ENCODE results near the gene UST.

- TF ChIP-seq, protein P1, sequence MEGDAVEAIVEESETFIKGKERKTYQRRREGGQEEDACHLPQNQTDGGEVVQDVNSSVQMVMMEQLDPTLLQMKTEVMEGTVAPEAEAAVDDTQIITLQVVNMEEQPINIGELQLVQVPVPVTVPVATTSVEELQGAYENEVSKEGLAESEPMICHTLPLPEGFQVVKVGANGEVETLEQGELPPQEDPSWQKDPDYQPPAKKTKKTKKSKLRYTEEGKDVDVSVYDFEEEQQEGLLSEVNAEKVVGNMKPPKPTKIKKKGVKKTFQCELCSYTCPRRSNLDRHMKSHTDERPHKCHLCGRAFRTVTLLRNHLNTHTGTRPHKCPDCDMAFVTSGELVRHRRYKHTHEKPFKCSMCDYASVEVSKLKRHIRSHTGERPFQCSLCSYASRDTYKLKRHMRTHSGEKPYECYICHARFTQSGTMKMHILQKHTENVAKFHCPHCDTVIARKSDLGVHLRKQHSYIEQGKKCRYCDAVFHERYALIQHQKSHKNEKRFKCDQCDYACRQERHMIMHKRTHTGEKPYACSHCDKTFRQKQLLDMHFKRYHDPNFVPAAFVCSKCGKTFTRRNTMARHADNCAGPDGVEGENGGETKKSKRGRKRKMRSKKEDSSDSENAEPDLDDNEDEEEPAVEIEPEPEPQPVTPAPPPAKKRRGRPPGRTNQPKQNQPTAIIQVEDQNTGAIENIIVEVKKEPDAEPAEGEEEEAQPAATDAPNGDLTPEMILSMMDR (IDR thresholded peaks at IDR 0.05; ENCODE audit: control extremely low read depth in 1 of 3, insufficient read depth in 1 of 3, low read depth in 1 of 3, low read length in 3 of 3) = no peak
- TF ChIP-seq GTF2F1 (IDR thresholded peaks at IDR 0.05; ENCODE audit: borderline replicate concordance, low read depth, low read length) (no peak), JUND (IDR thresholded peaks at IDR 0.05; ENCODE audit: low read length) (no peak), HDAC2 (IDR thresholded peaks at IDR 0.05; ENCODE audit: borderline replicate concordance in 1 of 2, low read depth in 2 of 2, low read length in 2 of 2) (no peak), EP300 (IDR thresholded peaks at IDR 0.05; ENCODE audit: borderline replicate concordance in 1 of 2, low read depth in 2 of 2, low read length in 2 of 2) (no peak), POLR2A (IDR thresholded peaks at IDR 0.05; ENCODE audit: control extremely low read depth in 1 of 2, low read depth in 2 of 2, low read length in 2 of 2) (no peak), CEBPB (IDR thresholded peaks at IDR 0.05; ENCODE audit: low read depth, low read length) (no peak)
Measured at GRCh38 chr6:148965287-148965686, 218.5 kb downstream of the UST start.

All from H1 (cell line).